Right lobe of liver (tissue), 4 donors: ENCODE data around the gene MARK3.

Experiments used
- CTCF ChIP-seq, 4 donors: fragments of 200-600 bp in 3 of 4; fragments of 450-650 bp in 1 of 4; IDR thresholded peaks; one replicate each; pipeline versions ENCODE4 v1.5.1 to v1.8.0; 2016 to 2022; ENCODE audit warnings: antibody characterized with exemption in 4 of 4, mild to moderate bottlenecking in 2 of 4
- POLR2A ChIP-seq: fragments of 450-650 bp; IDR thresholded peaks from one replicate; pipeline ENCODE4 v1.6.1; 2017; ENCODE audit warnings: antibody characterized with exemption, mild to moderate bottlenecking
- donor health status: DM: no; HTN: no; CAD: no.
- donor health status: DM: no; HTN: no; CAD: no.
- donor health status: DM: no; HTN: yes; CAD: no.

DNA sequence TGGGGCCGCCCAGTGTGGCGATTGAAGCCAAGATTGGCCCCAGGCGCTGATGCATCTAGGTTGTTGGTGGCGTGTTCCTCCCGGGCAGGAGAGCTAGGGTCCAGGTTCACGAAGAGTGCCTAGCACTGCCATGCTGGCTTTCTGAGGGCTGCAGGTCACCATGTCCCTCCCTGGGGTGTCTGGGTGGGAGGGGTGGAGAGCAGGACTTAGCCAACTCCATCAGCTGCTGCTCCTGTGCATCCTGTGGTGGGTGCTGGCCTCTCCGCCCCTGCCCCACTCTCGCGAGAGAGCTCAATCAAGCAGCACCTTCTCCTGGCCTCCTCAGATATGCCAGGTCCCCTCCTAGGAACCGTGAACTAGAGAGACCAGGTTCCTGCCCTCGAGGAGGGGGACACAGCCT lies 145.6 kb downstream of the MARK3 start:
- TF ChIP-seq POLR2A, result no peak
- TF ChIP-seq CTCF (IDR thresholded peaks at IDR 0.05), result no peak
